HepG2 (cell line): Measurements from ENCODE around the gene AARS2. TPM values are rescaled to one million over a fixed set of nuclear protein-coding genes. Genes with fewer than 3 reads are reported as not detected.
A peak's percentile ranks its signal among the peaks of the same experiment; 100 is the strongest.

Experiments
- FOXK1 ChIP-seq: sonication (generic); formaldehyde crosslinking; IDR thresholded peaks from 2 replicates; pipeline ENCODE4 v1.4.0; 2020; ENCODE audit warnings: low read depth, missing genetic modification reagents, borderline replicate concordance
- PATZ1 ChIP-seq: sonication (generic); formaldehyde crosslinking; IDR thresholded peaks from 2 replicates; pipeline ENCODE4 v1.4.0; 2020; ENCODE audit warnings: missing genetic modification reagents
- PAX8 ChIP-seq: sonication (generic); formaldehyde crosslinking; IDR thresholded peaks from 2 replicates; pipeline ENCODE4 v1.8.0; 2022; ENCODE audit warnings: mild to moderate bottlenecking, missing genetic modification reagents, borderline replicate concordance
- POLR2A ChIP-seq, 2 experiments: IDR thresholded peaks; 2 replicates each; pipeline ENCODE4 v1.6.1; 2011; ENCODE audit warnings: low read depth in 2 of 2, low read length in 2 of 2, mild to moderate bottlenecking in 1 of 2, moderate library complexity in 1 of 2; ENCODE audit not compliant: insufficient read depth in 1 of 2
- RCOR2 ChIP-seq: IDR thresholded peaks from 2 replicates; pipeline ENCODE4 v1.6.1; 2016; ENCODE audit warnings: missing biosample characterization, missing genetic modification reagents
- SNAPC4 ChIP-seq: sonication (generic); formaldehyde crosslinking; IDR thresholded peaks from 2 replicates; pipeline ENCODE4 v1.4.0; 2020; ENCODE audit warnings: mild to moderate bottlenecking, missing genetic modification reagents
- TEF ChIP-seq: sonication (generic); formaldehyde crosslinking; IDR thresholded peaks from 2 replicates; pipeline ENCODE4 v1.5.0; 2020; ENCODE audit warnings: missing genetic modification reagents
- TGIF2 ChIP-seq: IDR thresholded peaks from 2 replicates; pipeline ENCODE4 v1.6.1; 2016; ENCODE audit warnings: control low read depth, missing compliant biosample characterization
- ZBTB34 ChIP-seq: sonication (generic); formaldehyde crosslinking; IDR thresholded peaks from 2 replicates; pipeline ENCODE4 v1.8.0; 2022; ENCODE audit warnings: mild to moderate bottlenecking, missing genetic modification reagents
- ZNF335 ChIP-seq: sonication (generic); formaldehyde crosslinking; IDR thresholded peaks from 2 replicates; pipeline ENCODE4 v1.4.0; 2020; ENCODE audit warnings: missing genetic modification reagents
- ZNF772 ChIP-seq: sonication (generic); formaldehyde crosslinking; IDR thresholded peaks from 2 replicates; pipeline ENCODE4 v1.5.0; 2020; ENCODE audit warnings: mild to moderate bottlenecking, missing genetic modification reagents
- ZZZ3 ChIP-seq: sonication (generic); formaldehyde crosslinking; IDR thresholded peaks from 2 replicates; pipeline ENCODE4 v1.4.0; 2020; ENCODE audit warnings: missing genetic modification reagents, mild to moderate bottlenecking, borderline replicate concordance
- polyA plus RNA-seq, 8 experiments: library from polyadenylated mRNA; depleted of rRNA in 3 of 8; stranded (reverse) in 7 of 8; unstranded in 1 of 8; fragments of >200 nt; fragmentation: Illumina TruSeq in 4 of 8; extraction: Trizol in 4 of 8; gene quantifications; 2 replicates each; pipeline versions ENCODE4 v1.2.1 to v1.2.3, GENCODE V29; 2011 to 2016; ENCODE audit warnings: low read depth in 4 of 8, missing spikeins in 1 of 8, mixed read lengths in 1 of 8; ENCODE audit not compliant: insufficient read depth in 1 of 8
- total RNA-seq, 5 experiments: library from RNA; depleted of rRNA; stranded (reverse); fragments of >200 nt; fragmentation: Illumina TruSeq; extraction: Trizol; gene quantifications; 2 replicates each; pipeline ENCODE4 v1.2.3, GENCODE V29; 2016; ENCODE audit warnings: low read depth in 1 of 5
- TF ChIP-seq, protein P1 (sequence below): sonication (generic); formaldehyde crosslinking; IDR thresholded peaks from 2 replicates; pipeline ENCODE4 v1.5.0; 2020; ENCODE audit warnings: mild to moderate bottlenecking, missing genetic modification reagents
- TF ChIP-seq, protein P2 (sequence below): sonication (generic); formaldehyde crosslinking; IDR thresholded peaks from 2 replicates; pipeline ENCODE4 v1.8.1; 2022; ENCODE audit warnings: low read depth, mild to moderate bottlenecking, missing genetic modification reagents

The AARS2 gene
- total and polyA plus RNA-seq, 2 of the 13 experiments (the other 11 are each of a cell fraction or from before 2014, with no cell fraction given), result 7.5 to 24.1 TPM

DNA sequence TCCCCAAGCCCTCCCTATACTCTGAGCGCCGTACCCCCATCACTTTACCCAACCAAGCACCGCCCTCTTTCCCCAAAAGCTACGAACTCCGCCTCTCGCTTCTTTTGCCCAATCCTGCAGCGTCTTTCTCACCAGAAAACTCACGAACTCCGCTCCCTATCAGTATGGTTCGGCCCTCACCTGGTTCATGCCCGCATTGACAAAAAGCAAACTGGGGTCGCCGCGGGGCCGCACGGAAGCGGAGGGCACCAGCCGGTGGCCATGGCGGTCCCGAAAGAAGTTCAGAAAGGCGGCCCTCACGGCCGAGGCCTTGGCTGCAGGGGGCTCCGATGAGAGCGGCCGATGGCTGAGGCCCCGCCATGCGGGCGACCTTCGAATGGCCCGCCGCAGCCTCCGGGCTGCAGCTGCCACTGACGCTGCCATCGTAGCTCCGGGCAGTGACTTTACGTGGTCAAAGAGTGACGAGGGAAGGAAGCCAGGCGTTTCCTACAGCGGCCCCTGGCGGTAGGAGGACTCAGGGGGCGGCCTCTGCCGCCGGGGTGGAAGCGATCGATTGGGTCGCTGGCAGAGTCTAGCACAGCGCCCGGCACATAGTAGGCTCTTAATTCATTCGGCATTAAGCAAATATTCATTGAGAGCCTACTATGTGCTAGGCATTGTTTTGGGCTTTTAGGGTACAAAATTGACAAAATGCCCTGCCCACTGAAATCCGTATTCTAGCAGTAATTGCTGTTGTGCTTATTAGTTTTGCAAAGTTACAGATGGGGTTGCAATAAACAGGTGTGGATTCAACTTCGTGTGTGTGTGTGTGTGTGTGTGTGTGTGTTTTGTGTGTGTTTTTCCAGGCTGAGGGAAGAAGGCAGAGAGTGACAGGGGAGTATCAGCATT lies at the start of gene AARS2 (continued):
- TF ChIP-seq SNAPC4 (CRISPR knock-in tag) (peak; percentile 90; the same call in 1 of the 2 replicates), TGIF2 (peak; percentile 94), ZBTB34 (CRISPR knock-in tag) (peak; percentile 88), ZZZ3 (CRISPR knock-in tag) (peak; percentile 94; the same call in 1 of the 2 replicates), ZNF772 (CRISPR knock-in tag) (peak; percentile 91), TEF (CRISPR knock-in tag) (peak; percentile 69; the same call in 1 of the 2 replicates), RCOR2 (peak; percentile 95), PATZ1 (CRISPR knock-in tag) (peak; percentile 67), FOXK1 (peak; percentile 94; the same call in 1 of the 2 replicates), ZNF335 (peak; percentile 91; the same call in 1 of the 2 replicates), PAX8 (CRISPR knock-in tag) (peak; percentile 75; the same call in 1 of the 2 replicates), POLR2A (IDR thresholded peaks at IDR 0.05; ENCODE audit: insufficient read depth in 1 of 2, low read depth in 2 of 2, low read length in 2 of 2) (peak; percentile 94 to 99)
- TF ChIP-seq, protein P1, sequence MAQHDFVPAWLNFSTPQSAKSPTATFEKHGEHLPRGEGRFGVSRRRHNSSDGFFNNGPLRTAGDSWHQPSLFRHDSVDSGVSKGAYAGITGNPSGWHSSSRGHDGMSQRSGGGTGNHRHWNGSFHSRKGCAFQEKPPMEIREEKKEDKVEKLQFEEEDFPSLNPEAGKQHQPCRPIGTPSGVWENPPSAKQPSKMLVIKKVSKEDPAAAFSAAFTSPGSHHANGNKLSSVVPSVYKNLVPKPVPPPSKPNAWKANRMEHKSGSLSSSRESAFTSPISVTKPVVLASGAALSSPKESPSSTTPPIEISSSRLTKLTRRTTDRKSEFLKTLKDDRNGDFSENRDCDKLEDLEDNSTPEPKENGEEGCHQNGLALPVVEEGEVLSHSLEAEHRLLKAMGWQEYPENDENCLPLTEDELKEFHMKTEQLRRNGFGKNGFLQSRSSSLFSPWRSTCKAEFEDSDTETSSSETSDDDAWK (CRISPR knock-in tag), result no peak
- TF ChIP-seq, protein P2, sequence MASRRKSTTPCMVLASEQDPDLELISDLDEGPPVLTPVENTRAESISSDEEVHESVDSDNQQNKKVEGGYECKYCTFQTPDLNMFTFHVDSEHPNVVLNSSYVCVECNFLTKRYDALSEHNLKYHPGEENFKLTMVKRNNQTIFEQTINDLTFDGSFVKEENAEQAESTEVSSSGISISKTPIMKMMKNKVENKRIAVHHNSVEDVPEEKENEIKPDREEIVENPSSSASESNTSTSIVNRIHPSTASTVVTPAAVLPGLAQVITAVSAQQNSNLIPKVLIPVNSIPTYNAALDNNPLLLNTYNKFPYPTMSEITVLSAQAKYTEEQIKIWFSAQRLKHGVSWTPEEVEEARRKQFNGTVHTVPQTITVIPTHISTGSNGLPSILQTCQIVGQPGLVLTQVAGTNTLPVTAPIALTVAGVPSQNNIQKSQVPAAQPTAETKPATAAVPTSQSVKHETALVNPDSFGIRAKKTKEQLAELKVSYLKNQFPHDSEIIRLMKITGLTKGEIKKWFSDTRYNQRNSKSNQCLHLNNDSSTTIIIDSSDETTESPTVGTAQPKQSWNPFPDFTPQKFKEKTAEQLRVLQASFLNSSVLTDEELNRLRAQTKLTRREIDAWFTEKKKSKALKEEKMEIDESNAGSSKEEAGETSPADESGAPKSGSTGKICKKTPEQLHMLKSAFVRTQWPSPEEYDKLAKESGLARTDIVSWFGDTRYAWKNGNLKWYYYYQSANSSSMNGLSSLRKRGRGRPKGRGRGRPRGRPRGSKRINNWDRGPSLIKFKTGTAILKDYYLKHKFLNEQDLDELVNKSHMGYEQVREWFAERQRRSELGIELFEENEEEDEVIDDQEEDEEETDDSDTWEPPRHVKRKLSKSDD (CRISPR knock-in tag), result peak; percentile 98
